SK-N-MC (cell line): Measurements from ENCODE around the gene RIN3.

ENCODE experiments used
- EZH2 ChIP-seq: fragments of 200-600 bp; sonication (generic); IDR thresholded peaks from one replicate; pipeline ENCODE4 v1.6.1; 2017; ENCODE audit warnings: antibody characterized with exemption
- POLR2AphosphoS5 ChIP-seq: IDR thresholded peaks from 2 replicates; pipeline ENCODE4 v1.6.1; 2012; ENCODE audit warnings: mild to moderate bottlenecking, low read depth, low read length, borderline replicate concordance

GRCh38 chr14:92638266-92638665 is 124.7 kb downstream of the RIN3 start:
- TF ChIP-seq EZH2 (no peak), POLR2AphosphoS5 (no peak)
